K562 (cell line): ENCODE results near the gene VILL. TPM values are rescaled to one million over a fixed set of nuclear protein-coding genes. Genes with fewer than 3 reads are reported as not detected.

Experiments used
- AFF1 ChIP-seq, 2 experiments: fragments of 450-650 bp; IDR thresholded peaks; 2 replicates each; pipeline ENCODE4 v1.6.1; 2018; ENCODE audit warnings: mild to moderate bottlenecking in 2 of 2, low read depth in 1 of 2; ENCODE audit not compliant: partially characterized antibody in 2 of 2
- ATF1 ChIP-seq, 2 experiments: fragments of 450-650 bp in 1 of 2; IDR thresholded peaks; 2 replicates each; pipeline ENCODE4 v1.6.1; 2016; ENCODE audit warnings: missing compliant biosample characterization in 1 of 2, missing genetic modification characterization in 1 of 2
- BHLHE40 ChIP-seq: IDR thresholded peaks from 2 replicates; pipeline ENCODE4 v1.6.1; 2011; ENCODE audit warnings: low read length, improper control_type of control experiment
- CEBPZ ChIP-seq: fragments of 150-350 bp; IDR thresholded peaks from 2 replicates; pipeline ENCODE4 v1.6.1; 2014; ENCODE audit warnings: low read depth, mild to moderate bottlenecking, low read length, borderline replicate concordance
- CXXC5 ChIP-seq: fragments of 250-450 bp; sonication (Bioruptor Pico); IDR thresholded peaks from 2 replicates; pipeline ENCODE4 v1.8.0; 2022; ENCODE audit warnings: inconsistent platforms, mild to moderate bottlenecking, moderate library complexity
- DEAF1 ChIP-seq: fragments of 450-650 bp; formaldehyde crosslinking; IDR thresholded peaks from 2 replicates; pipeline ENCODE4 v1.4.0; 2020; ENCODE audit warnings: mild to moderate bottlenecking, moderate library complexity
- GABPB1 ChIP-seq: sonication (generic); formaldehyde crosslinking; IDR thresholded peaks from 2 replicates; pipeline ENCODE4 v1.8.0; 2022; ENCODE audit warnings: mild to moderate bottlenecking, missing genetic modification reagents
- JUNB ChIP-seq: fragments of 450-650 bp; formaldehyde crosslinking; conservative IDR thresholded peaks from 2 replicates; pipeline ENCODE4 v1.4.0; 2020; ENCODE audit warnings: mild to moderate bottlenecking
- JUND ChIP-seq, 2 experiments: IDR thresholded peaks; 2 replicates in 1 of 2; 3 replicates in 1 of 2; pipeline ENCODE4 v1.6.1; 2011; ENCODE audit warnings: borderline replicate concordance in 2 of 2, low read depth in 2 of 2, low read length in 2 of 2, improper control_type of control experiment in 1 of 2, missing biosample characterization in 1 of 2, missing genetic modification characterization in 1 of 2, missing genetic modification reagents in 1 of 2
- MAZ ChIP-seq, 2 experiments: fragments of 450-650 bp in 1 of 2; sonication (generic) in 1 of 2; formaldehyde crosslinking; IDR thresholded peaks in 1 of 2; conservative IDR thresholded peaks in 1 of 2; 2 replicates each; pipeline versions ENCODE4 v1.4.0 to v1.5.0; 2020; ENCODE audit warnings: mild to moderate bottlenecking in 1 of 2, missing genetic modification reagents in 1 of 2
- MCM3 ChIP-seq: fragments of 450-650 bp; IDR thresholded peaks from 2 replicates; pipeline ENCODE4 v1.6.1; 2016
- NFXL1 ChIP-seq: fragments of 450-650 bp; formaldehyde crosslinking; IDR thresholded peaks from 2 replicates; pipeline ENCODE4 v1.4.0; 2021; ENCODE audit warnings: mild to moderate bottlenecking
- SMARCA4 ChIP-seq: fragments of 450-650 bp; IDR thresholded peaks from 2 replicates; pipeline ENCODE4 v1.6.1; 2016
- STAT5A ChIP-seq: IDR thresholded peaks from 2 replicates; pipeline ENCODE4 v1.6.1; 2012; ENCODE audit warnings: low read length, inconsistent platforms, borderline replicate concordance
- ZBTB7A ChIP-seq: IDR thresholded peaks from 2 replicates; pipeline ENCODE4 v1.6.1; 2011; ENCODE audit warnings: low read depth, mild to moderate bottlenecking, low read length, moderate library complexity, borderline replicate concordance; ENCODE audit not compliant: control insufficient read depth
- ZNF512 ChIP-seq: IDR thresholded peaks from 2 replicates; pipeline ENCODE4 v1.6.1; 2016; ENCODE audit warnings: missing genetic modification characterization, missing compliant biosample characterization
- polyA plus RNA-seq, 8 experiments: library from polyadenylated mRNA; depleted of rRNA in 4 of 8; stranded (reverse) in 5 of 8; unstranded in 3 of 8; fragments of >200 nt; fragmentation: Nextera tagmentation in 2 of 8; fragmentation: Illumina TruSeq in 1 of 8; extraction: Ambion mirVana in 2 of 8; extraction: Trizol in 1 of 8; gene quantifications; 2 replicates each; pipeline versions ENCODE4 v1.2.1 to v1.2.3, GENCODE V29; 2011 to 2014; ENCODE audit warnings: inconsistent platforms in 1 of 8, missing spikeins in 1 of 8
- total RNA-seq, 7 experiments: library from RNA; depleted of rRNA in 6 of 7; stranded (reverse); fragments of >200 nt in 6 of 7; fragmentation: Illumina TruSeq in 2 of 7; extraction: Trizol in 2 of 7; gene quantifications; 2 replicates each; pipeline versions ENCODE4 v1.2.1 to v1.2.3, GENCODE V29; 2011 to 2021; ENCODE audit warnings: low replicate concordance in 1 of 7

VILL gene
- total and polyA plus RNA-seq, 9 of the 15 experiments (the other 6 are each of a cell fraction or from before 2014, with no cell fraction given) = 0.11 to 16.0 (median 8.8) TPM

GRCh38 chr3:37945807-37946530 lies 44.6 kb upstream of the VILL start (continued):
- TF ChIP-seq CEBPZ (no peak), BHLHE40 (no peak), JUNB (CRISPR knock-in tag) (no peak), ATF1 (CRISPR knock-in tag; IDR thresholded peaks at IDR 0.05) (no peak), ATF1 (tag; IDR thresholded peaks at IDR 0.05) (no peak), AFF1 (IDR thresholded peaks at IDR 0.05; ENCODE audit: low read depth in 1 of 2, partially characterized antibody in 2 of 2) (no peak), SMARCA4 (no peak; the same call in 1 of the 2 replicates), STAT5A (no peak), DEAF1 (CRISPR knock-in tag) (no peak), GABPB1 (CRISPR knock-in tag) (no peak), ZNF512 (tag) (no peak), NFXL1 (no peak), MCM3 (no peak), MAZ (CRISPR knock-in tag; conservative IDR thresholded peaks at IDR 0.05 in 1 of 2, IDR thresholded peaks at IDR 0.05 in 1 of 2) (no peak), CXXC5 (CRISPR knock-in tag) (0 out of 2 replicates have a peak, but pooled peaks have one; percentile 16), JUND (IDR thresholded peaks at IDR 0.05; ENCODE audit: borderline replicate concordance, low read depth, low read length) (no peak), JUND (tag; IDR thresholded peaks at IDR 0.05; ENCODE audit: borderline replicate concordance, low read depth, low read length) (0 out of 3 replicates have a peak, but pooled peaks have one; percentile 40), ZBTB7A (no peak)
